Nephron (organoid): ENCODE measurements around the gene IFNA21.
"Not testable (repeated sequence)": the region's sequence is repeated elsewhere in the genome, so short reads cannot be mapped to it uniquely, and the experiment has no call there.

Experiments
- H3K27ac Mint-ChIP-seq, 3 experiments: 2 replicates each; pipeline ENCODE4 v1.8.0; 2020; ENCODE audit warnings: mixed read lengths in 3 of 3, mild to moderate bottlenecking in 2 of 3, moderate library complexity in 1 of 3
- H3K27me3 Mint-ChIP-seq: 2 replicates; pipeline ENCODE4 v1.8.0; 2021; ENCODE audit warnings: low read depth, mild to moderate bottlenecking, moderate library complexity, mixed read lengths
- H3K36me3 Mint-ChIP-seq: 2 replicates; pipeline ENCODE4 v1.8.0; 2020; ENCODE audit warnings: low read depth, mixed read lengths
- H3K4me1 Mint-ChIP-seq: 2 replicates; pipeline ENCODE4 v1.8.0; 2020; ENCODE audit warnings: mixed read lengths
- H3K4me3 Mint-ChIP-seq, 3 experiments: 2 replicates each; pipeline ENCODE4 v1.8.0; 2020; ENCODE audit warnings: mild to moderate bottlenecking in 3 of 3, mixed read lengths in 3 of 3, moderate library complexity in 2 of 3
- H3K9me3 Mint-ChIP-seq: 2 replicates; pipeline ENCODE4 v1.8.0; 2020; ENCODE audit warnings: mixed read lengths
- TF ChIP-seq, protein P1 (sequence below), 3 experiments: fragments of 200-600 bp; sonication (generic); IDR thresholded peaks; one replicate each; pipeline ENCODE4 v1.5.0; 2021; ENCODE audit warnings: antibody characterized with exemption in 3 of 3; ENCODE audit not compliant: unreplicated experiment in 3 of 3

Gene IFNA21

DNA sequence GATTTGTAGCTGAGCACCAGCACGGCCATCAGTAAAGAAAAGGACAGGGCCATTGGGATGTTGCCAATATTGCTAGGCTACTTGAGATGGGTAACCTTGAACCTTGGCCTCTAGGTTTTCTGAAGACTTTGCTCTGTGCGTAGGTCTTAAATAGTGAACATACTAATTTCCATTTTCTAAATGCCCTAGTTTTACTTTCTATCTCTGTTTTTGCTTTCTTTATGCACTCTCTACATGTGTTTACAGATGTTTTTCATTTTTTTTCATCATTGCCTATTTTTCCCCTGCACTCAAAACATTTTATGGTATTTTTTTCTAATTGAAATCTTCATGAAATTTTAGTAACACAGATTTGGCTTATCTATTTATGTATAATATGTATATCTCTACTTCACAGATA lies at the start of gene IFNA21:
Gene IFNA21 (minus strand): TSS at position 101 of the 400 bp plus-strand sequence. CDS start 48 bp downstream, at position 53.
- not testable (repeated sequence) for H3K36me3 Mint-ChIP-seq, H3K4me3 Mint-ChIP-seq, H3K9me3 Mint-ChIP-seq, H3K4me1 Mint-ChIP-seq, H3K27ac Mint-ChIP-seq, H3K27me3 Mint-ChIP-seq

DNA sequence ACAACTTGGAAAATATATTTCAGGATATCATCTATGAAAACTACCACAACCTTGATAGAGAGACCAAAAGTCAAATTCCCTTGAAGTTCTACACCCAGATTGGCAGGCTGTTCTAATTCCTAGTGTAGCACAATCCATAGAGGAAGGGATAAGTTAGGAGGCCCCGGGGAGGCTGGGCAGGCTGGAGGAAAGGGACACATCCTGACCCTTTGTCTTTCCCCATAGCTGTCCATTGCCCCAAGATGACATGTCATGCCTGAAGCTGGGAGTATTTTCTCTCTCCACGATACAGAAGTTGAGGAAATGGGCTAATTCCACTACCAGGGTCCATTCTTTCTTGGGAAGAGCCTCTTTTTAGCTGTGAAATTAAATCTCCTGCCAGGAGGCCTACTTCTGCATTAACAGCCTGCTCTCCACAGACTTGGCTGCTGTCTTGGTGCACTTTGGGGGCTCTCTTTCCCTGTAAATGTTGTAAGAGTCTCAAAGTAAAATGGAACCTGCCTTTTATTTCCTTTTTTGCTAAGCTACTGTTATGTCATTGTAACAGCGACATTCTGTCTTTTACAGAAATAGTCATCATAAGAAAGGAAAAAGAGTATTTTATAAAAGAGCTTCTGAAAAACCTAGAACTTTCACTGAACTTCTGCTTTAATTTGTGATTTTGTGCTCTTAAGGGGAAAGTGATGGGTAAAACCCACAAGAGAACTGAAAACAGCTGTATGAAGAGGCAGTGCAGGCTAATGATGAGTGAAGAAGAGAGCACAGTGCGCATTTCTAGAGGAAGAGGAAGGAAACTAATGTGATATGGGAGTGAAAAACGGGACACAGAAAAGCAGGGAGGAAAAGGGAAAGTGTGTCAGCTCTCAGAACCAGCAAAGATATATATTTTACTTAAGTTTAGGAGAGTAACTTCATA lies 47.2 kb upstream of the IFNA21 start:
- not testable (repeated sequence) for H3K27me3 Mint-ChIP-seq, H3K27ac Mint-ChIP-seq, H3K9me3 Mint-ChIP-seq, H3K4me1 Mint-ChIP-seq, H3K36me3 Mint-ChIP-seq, H3K4me3 Mint-ChIP-seq
- TF ChIP-seq, protein P1, sequence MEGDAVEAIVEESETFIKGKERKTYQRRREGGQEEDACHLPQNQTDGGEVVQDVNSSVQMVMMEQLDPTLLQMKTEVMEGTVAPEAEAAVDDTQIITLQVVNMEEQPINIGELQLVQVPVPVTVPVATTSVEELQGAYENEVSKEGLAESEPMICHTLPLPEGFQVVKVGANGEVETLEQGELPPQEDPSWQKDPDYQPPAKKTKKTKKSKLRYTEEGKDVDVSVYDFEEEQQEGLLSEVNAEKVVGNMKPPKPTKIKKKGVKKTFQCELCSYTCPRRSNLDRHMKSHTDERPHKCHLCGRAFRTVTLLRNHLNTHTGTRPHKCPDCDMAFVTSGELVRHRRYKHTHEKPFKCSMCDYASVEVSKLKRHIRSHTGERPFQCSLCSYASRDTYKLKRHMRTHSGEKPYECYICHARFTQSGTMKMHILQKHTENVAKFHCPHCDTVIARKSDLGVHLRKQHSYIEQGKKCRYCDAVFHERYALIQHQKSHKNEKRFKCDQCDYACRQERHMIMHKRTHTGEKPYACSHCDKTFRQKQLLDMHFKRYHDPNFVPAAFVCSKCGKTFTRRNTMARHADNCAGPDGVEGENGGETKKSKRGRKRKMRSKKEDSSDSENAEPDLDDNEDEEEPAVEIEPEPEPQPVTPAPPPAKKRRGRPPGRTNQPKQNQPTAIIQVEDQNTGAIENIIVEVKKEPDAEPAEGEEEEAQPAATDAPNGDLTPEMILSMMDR (IDR thresholded peaks at IDR 0.05; ENCODE audit: unreplicated experiment in 3 of 3) = peak in 2 of 3 experiments; percentile 9 to 14

DNA sequence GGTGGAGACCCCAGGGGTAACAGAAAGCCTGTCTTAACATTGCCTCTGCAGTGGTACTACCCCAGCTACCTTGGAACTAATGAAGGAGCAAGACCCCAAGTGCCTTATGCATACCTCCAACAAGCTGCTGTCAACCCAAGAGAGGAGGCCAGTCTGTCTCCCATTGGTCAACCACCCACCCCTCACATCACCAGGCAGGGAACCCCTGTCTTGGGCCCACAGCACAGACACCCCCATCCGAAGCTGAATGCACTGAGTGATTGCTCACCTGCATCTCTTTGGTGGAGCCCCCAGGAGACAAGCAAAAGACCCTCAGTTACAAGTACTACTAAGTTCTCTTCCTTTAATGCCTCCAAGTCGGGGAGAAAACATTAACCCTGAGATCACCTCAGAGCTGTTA lies 45.7 kb upstream of the IFNA21 start:
- not testable (repeated sequence) for H3K27me3 Mint-ChIP-seq, H3K36me3 Mint-ChIP-seq, H3K4me1 Mint-ChIP-seq, H3K9me3 Mint-ChIP-seq, H3K27ac Mint-ChIP-seq, H3K4me3 Mint-ChIP-seq

DNA sequence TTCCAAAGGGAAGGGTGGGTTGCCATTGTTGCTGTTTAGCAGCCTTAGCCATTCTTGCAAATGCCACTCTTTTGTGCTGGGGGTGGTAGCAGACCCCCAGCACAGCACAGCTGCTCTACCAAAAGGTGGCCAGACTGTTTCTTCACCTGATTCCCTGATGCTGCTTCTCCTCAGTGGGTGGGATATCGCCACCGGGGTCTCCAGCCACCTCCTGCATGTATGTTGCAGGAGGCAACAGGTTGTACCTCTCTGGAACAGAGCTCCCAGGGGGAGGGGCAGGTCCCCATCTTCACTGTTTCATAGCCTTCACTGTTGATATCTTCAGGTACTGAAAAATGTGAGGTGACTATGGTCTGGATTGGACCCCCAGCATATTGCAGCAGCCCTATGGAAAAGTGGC lies 44.3 kb upstream of the IFNA21 start:
- not testable (repeated sequence) for H3K27me3 Mint-ChIP-seq, H3K27ac Mint-ChIP-seq, H3K4me3 Mint-ChIP-seq, H3K4me1 Mint-ChIP-seq, H3K36me3 Mint-ChIP-seq, H3K9me3 Mint-ChIP-seq

DNA sequence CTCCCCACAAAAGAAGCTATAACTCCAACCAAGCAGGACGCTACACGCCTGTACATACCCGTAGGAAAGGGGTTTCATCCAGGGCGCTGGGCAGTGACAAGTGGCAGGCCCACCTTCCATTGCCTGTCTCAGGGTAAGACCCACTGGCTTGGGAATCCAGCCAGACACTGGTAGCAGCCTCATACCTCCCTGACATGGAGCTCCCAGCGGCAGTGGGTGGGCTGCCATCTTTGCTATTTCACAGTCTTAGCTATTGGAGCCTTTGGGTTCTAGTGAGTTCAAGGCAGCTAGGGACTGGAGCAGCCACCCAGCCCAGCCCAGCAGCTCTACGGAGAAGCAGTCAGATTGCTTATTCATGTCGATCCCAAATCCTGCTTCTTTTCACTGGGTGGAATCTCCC lies 43.9 kb upstream of the IFNA21 start:
- H3K9me3 Mint-ChIP-seq = no peaks in the 10 kb centered on the region
- no peaks in the 10 kb centered on the region for H3K27me3 Mint-ChIP-seq
- no peaks in the 10 kb centered on the region for H3K36me3 Mint-ChIP-seq
- TF ChIP-seq, protein P1 (IDR thresholded peaks at IDR 0.05; ENCODE audit: unreplicated experiment in 3 of 3) = no peak
- no peak overlapping the region for H3K4me3 Mint-ChIP-seq
- H3K4me1 Mint-ChIP-seq = no peaks in the 10 kb centered on the region
- H3K27ac Mint-ChIP-seq = no peak overlapping the region

DNA sequence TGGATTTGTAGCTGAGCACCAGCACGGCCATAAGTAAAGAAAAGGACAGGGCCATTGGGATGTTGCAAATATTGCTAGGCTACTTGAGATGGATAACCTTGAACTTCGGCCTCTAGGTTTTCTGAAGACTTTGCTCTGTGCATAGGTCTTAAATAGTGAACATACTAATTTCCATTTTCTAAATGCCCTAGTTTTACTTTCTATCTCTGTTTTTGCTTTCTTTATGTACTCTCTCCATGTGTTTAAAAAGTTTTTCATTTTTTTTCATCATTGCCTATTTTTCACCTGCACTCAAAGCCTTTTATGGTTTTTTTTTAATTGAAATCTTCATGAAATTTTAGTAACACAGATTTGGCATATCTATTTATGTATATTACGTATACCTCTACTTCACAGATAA lies 40.6 kb upstream of the IFNA21 start, which contains the start of gene IFNA10:
Gene IFNA10 (minus strand): TSS at position 101 of the 400 bp plus-strand sequence. CDS start 46 bp downstream, at position 55.
- not testable (repeated sequence) for H3K4me1 Mint-ChIP-seq

DNA sequence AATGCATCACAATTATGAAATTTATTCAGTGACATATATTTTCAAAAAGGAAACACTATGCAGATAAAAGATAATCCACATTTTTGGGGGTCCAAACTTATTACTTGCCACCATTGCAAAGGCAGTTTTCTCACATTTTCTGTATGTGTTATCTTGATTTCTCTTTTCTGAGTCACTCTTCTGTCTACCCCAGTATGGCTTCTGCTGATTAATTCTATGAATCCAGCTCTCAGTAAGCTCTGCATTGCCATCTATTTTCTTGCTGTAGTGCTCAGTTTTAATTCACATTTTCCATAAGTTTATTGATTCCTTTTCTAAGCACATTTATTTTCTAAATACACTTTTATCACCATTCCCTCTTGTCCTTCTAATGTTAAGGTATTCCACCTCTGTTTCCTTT lies 38.7 kb upstream of the IFNA21 start:
- Mint-ChIP-seq H3K4me1 (no peaks in the 10 kb centered on the region), H3K27me3 (no peaks in the 10 kb centered on the region), H3K9me3 (no peaks in the 10 kb centered on the region), H3K27ac (no peak overlapping the region), H3K4me3 (no peak overlapping the region), H3K36me3 (no peaks in the 10 kb centered on the region)
- TF ChIP-seq, protein P1 (IDR thresholded peaks at IDR 0.05; ENCODE audit: unreplicated experiment in 3 of 3) = no peak

More for the DNA sequence above, 40.6 kb upstream of the IFNA21 start, which contains the start of gene IFNA10:
- H3K27me3 Mint-ChIP-seq, H3K4me3 Mint-ChIP-seq, H3K36me3 Mint-ChIP-seq, H3K9me3 Mint-ChIP-seq, H3K27ac Mint-ChIP-seq: not testable (repeated sequence)

DNA sequence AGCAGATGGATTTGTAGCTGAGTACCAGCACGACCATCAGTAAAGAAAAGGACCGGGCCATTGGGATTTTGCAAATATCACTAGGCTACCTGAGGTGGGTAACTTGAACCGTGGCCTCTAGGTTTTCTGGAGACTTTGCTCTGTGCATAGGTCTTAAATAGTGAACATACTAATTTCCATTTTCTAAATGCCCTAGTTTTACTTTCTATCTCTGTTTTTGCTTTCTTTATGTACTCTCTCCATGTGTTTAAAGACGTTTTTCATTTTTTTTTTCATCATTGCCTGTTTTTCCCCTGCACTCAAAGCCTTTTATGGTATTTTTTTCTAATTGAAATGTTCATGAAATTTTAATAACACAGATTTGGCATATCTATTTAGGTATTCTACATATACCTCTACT lies 35.6 kb upstream of the IFNA21 start, which contains the start of gene IFNA7:
Gene IFNA7 (minus strand): TSS at position 101 of the 400 bp plus-strand sequence. CDS start 40 bp downstream, at position 61.
- H3K9me3 Mint-ChIP-seq, H3K36me3 Mint-ChIP-seq, H3K4me3 Mint-ChIP-seq, H3K4me1 Mint-ChIP-seq, H3K27me3 Mint-ChIP-seq, H3K27ac Mint-ChIP-seq: not testable (repeated sequence)
